CD4-positive, alpha-beta memory T cell (primary cell): ENCODE measurements around the gene KIF26A. TPM values are rescaled to one million over a fixed set of nuclear protein-coding genes. Genes with fewer than 3 reads are reported as not detected.

Source experiments
- CTCF ChIA-PET: fragments of 350-600 bp; sonication (Branson Sonifier 250); formaldehyde crosslinking; loops from one replicate; lab custom pipeline; 2021; ENCODE audit warnings: inconsistent platforms; ENCODE audit not compliant: partially characterized antibody; lab: Charles Lee
- POLR2A ChIA-PET: fragments of 350-600 bp; sonication (Branson Sonifier 250); formaldehyde crosslinking; loops from one replicate; lab custom pipeline; 2021; ENCODE audit not compliant: partially characterized antibody; lab: Charles Lee
- DNase-seq, 5 donors: peaks; one replicate each; pipeline versions ENCODE4 v3.0.0 to v3.0.0-alpha.2; 2020 to 2022; ENCODE audit warnings: mixed read lengths in 1 of 5
- H3K27ac ChIP-seq: one replicate; pipeline ENCODE4 v1.7.0; 2013; ENCODE audit warnings: low read depth, low read length
- H3K27me3 ChIP-seq: 2 replicates; pipeline ENCODE4 v1.7.0; 2013; ENCODE audit warnings: mild to moderate bottlenecking, low read length, moderate library complexity; ENCODE audit not compliant: insufficient read depth
- H3K36me3 ChIP-seq: 2 replicates; pipeline ENCODE4 v1.7.0; 2013; ENCODE audit warnings: mild to moderate bottlenecking, low read length, moderate library complexity; ENCODE audit not compliant: insufficient read depth
- H3K4me1 ChIP-seq: 2 replicates; pipeline ENCODE4 v1.7.0; 2013; ENCODE audit warnings: mild to moderate bottlenecking, low read length, moderate library complexity; ENCODE audit not compliant: insufficient read depth
- H3K4me3 ChIP-seq, 2 donors: one replicate each; pipeline ENCODE4 v1.7.0; 2013; ENCODE audit warnings: low read length in 2 of 2, mild to moderate bottlenecking in 1 of 2
- H3K9me3 ChIP-seq, 2 donors: one replicate each; pipeline ENCODE4 v1.7.0; 2013; ENCODE audit warnings: low read length in 2 of 2, control low read depth in 1 of 2; ENCODE audit not compliant: control insufficient read depth in 1 of 2
- H3K27ac Mint-ChIP-seq, 7 donors: one replicate each; pipeline ENCODE4 v1.8.0; 2020 to 2021; ENCODE audit warnings: mixed read lengths in 7 of 7, mild to moderate bottlenecking in 6 of 7, inconsistent platforms in 3 of 7, moderate library complexity in 3 of 7
- H3K27me3 Mint-ChIP-seq, 2 donors: one replicate each; pipeline ENCODE4 v1.8.0; 2020 to 2021; ENCODE audit warnings: mixed read lengths in 2 of 2
- H3K36me3 Mint-ChIP-seq, 2 donors: one replicate each; pipeline ENCODE4 v1.8.0; 2020 to 2021; ENCODE audit warnings: mixed read lengths in 2 of 2, inconsistent platforms in 1 of 2, mild to moderate bottlenecking in 1 of 2
- H3K4me1 Mint-ChIP-seq, 4 donors: one replicate each; pipeline ENCODE4 v1.8.0; 2020 to 2021; ENCODE audit warnings: mixed read lengths in 4 of 4, mild to moderate bottlenecking in 1 of 4
- H3K4me3 Mint-ChIP-seq, 8 donors: one replicate each; pipeline ENCODE4 v1.8.0; 2020 to 2021; ENCODE audit warnings: mixed read lengths in 8 of 8, mild to moderate bottlenecking in 7 of 8, moderate library complexity in 6 of 8, inconsistent platforms in 3 of 8
- H3K9me3 Mint-ChIP-seq, 8 donors: one replicate each; pipeline ENCODE4 v1.8.0; 2020 to 2021; ENCODE audit warnings: mixed read lengths in 8 of 8, mild to moderate bottlenecking in 5 of 8, inconsistent platforms in 3 of 8, moderate library complexity in 1 of 8
- intact Hi-C: fragments of 100-400 bp; cut with micrococcal nuclease; formaldehyde crosslinking; loops from one replicate; pipeline ENCODE4 v1.15.1; 2023
- microRNA-seq: library from miRNA; unstranded; fragments of <30 nt; microRNA quantifications from one replicate; pipeline ENCODE4 v1.2.0, GENCODE V29; 2021; ENCODE audit warnings: borderline replicate concordance, borderline number of aligned reads, borderline microRNAs expressed, mixed read lengths
- polyA plus RNA-seq, 2 donors: library from polyadenylated mRNA; unstranded; fragments of 300-500 nt; fragmentation: Illumina TruSeq; gene quantifications; one replicate each; pipeline ENCODE4 v1.2.3, GENCODE V29; 2021
- total RNA-seq, 2 experiments: library from RNA; stranded (reverse); gene quantifications; one replicate each; pipeline ENCODE4 v1.2.3, GENCODE V29; 2021

KIF26A gene
- total and polyA plus RNA-seq, 4 experiments from 2014 or later, result 0.05 to 0.23 (median 0.22) TPM; not detected in 1

- H3K27ac ChIP-seq, result no peak overlapping the region
- Mint-ChIP-seq H3K4me3 (no peak overlapping the region), H3K9me3 (peaks cover 0 to 16% (median 8%) of the 10 kb centered on the region in 8 donors), H3K4me1 (peaks cover 5 to 35% (median 19%) of the 10 kb centered on the region in 4 donors), H3K27ac (no peak overlapping the region), H3K27me3 (peaks cover 0 to 4% of the 10 kb centered on the region in 2 donors), H3K36me3 (peaks cover 0 to 7% of the 10 kb centered on the region in 2 donors)
- ChIA-PET CTCF (no interaction called here), POLR2A (no interaction called here)
- no peak for DNase-seq
- H3K9me3 ChIP-seq, result no peaks in the 10 kb centered on the region
- H3K36me3 ChIP-seq, result no peaks in the 10 kb centered on the region
- H3K4me3 ChIP-seq, result no peak overlapping the region
- H3K27me3 ChIP-seq, result no peaks in the 10 kb centered on the region
- peaks cover 10% of the 10 kb centered on the region for H3K4me1 ChIP-seq
- intact Hi-C loops, result no loop called here
Measured at GRCh38 chr14:104228716-104229533, 90.5 kb downstream of the KIF26A start.

DNA sequence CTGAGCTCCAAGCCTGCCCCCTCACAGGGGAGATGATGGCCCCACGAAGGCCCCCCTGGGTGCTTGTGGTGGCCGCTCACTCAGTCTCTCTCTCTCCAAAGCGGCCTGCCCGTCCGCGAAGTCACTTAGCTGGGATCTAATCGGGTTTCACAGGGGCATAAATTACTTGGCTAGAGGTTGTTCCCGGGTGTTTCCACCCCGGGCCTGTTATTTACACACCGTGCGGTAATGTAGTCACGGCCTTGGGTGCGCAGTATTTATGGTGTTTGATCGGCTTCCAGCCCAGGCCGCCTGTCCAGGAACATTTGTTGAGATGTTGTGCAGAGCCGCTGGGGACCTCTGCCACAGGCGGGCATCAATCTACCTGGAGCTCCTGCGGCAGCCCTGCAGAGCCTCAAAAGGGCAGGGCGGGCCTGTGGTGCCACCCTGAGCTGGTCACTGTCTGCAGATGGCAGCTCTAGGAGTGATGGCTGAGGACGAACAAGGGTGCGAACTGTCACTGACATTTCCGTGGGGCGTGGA, 91.2 kb downstream of the KIF26A start:
- DNase-seq, result no peak
- Mint-ChIP-seq H3K4me1 (peaks cover 5 to 28% (median 18%) of the 10 kb centered on the region in 4 donors), H3K4me3 (no peak overlapping the region), H3K27me3 (peaks cover 0 to under 1% of the 10 kb centered on the region in 2 donors), H3K27ac (no peak overlapping the region), H3K9me3 (peaks cover 0 to 23% (median 14%) of the 10 kb centered on the region in 8 donors), H3K36me3 (peaks cover 0 to 7% of the 10 kb centered on the region in 2 donors)
- no peaks in the 10 kb centered on the region for H3K27me3 ChIP-seq
- H3K9me3 ChIP-seq, result no peaks in the 10 kb centered on the region
- no peaks in the 10 kb centered on the region for H3K36me3 ChIP-seq
- peaks cover 10% of the 10 kb centered on the region for H3K4me1 ChIP-seq
- H3K4me3 ChIP-seq, result no peak overlapping the region
- intact Hi-C loops, result no loop called here
- CTCF ChIA-PET, result no interaction called here
- POLR2A ChIA-PET, result no interaction called here
- H3K27ac ChIP-seq, result no peak overlapping the region

DNA sequence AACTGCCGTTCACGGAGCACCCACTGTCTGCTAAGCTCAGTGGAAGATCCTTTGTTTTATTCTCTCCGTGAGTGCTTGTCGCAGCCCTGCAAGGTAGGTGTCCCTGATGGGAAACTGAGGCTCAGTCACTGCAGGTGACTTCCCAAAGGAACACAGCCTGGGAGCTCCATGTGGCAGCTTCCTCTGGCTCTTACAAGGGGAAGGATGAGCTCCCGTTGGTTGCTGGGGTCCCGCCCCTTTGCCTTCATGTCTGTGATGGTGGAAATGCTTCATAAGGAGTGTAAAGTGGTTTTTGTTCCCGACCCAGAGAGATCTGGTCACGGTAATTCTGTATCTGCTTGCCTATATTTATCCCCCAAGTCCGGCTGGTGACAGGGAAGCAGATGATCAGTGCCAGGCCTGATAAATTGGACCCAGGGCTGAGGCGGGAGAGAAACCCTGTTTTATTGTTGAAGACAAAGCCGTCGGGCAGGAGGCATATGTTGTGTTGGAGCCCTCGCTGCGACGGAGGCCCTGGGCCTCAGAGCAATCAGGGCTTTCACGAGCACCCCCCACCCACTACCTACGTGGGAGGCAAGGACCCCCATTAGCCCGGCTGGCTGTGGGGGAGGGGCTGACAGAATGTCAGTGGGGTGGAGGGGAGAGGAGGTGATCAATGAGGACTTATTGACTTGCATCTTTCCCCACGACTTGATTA, 91.9 kb downstream of the KIF26A start:
- Mint-ChIP-seq H3K27ac (no peak overlapping the region), H3K4me1 (peaks cover 5 to 22% (median 14%) of the 10 kb centered on the region in 4 donors), H3K27me3 (no peaks in the 10 kb centered on the region), H3K36me3 (peaks cover 0 to 7% of the 10 kb centered on the region in 2 donors), H3K4me3 (no peak overlapping the region), H3K9me3 (peaks cover 0 to 29% (median 16%) of the 10 kb centered on the region in 8 donors)
- no peak for DNase-seq
- Histone ChIP-seq H3K27ac (no peak overlapping the region), H3K9me3 (no peaks in the 10 kb centered on the region), H3K36me3 (no peaks in the 10 kb centered on the region), H3K4me1 (peaks cover 10% of the 10 kb centered on the region), H3K4me3 (no peak overlapping the region), H3K27me3 (no peaks in the 10 kb centered on the region)
- ChIA-PET POLR2A (no interaction called here), CTCF (no interaction called here)
- intact Hi-C loops, result no loop called here

Small RNAs within 50 kb of the gene (microRNA-seq; reads per million reads assigned to microRNA genes)
- gene MIR203A (not detected), gene MIR203B (not detected)

Other genes starting within 250 kb of the KIF26A start
- under 1 TPM; 0.28 to 0.29 TPM for gene TDRD9, start 210.1 kb upstream of the KIF26A start, total RNA-seq
- 1 to 10 TPM in 1 of 2 donors, under 1 TPM in 1; 0.89 to 1.2 TPM for gene TDRD9, start 210.1 kb upstream of the KIF26A start, polyA plus RNA-seq
- gene RD3L, start 196.1 kb upstream of the KIF26A start, total RNA-seq, result not detected
- not detected for gene RD3L, start 196.1 kb upstream of the KIF26A start, polyA plus RNA-seq
- gene ASPG, start 52.9 kb upstream of the KIF26A start, total RNA-seq, result not detected
- not detected for gene ASPG, start 52.9 kb upstream of the KIF26A start, polyA plus RNA-seq